Left ventricle myocardium inferior (tissue), 1 donor: ENCODE results near the gene DCST2. TPM values are rescaled to one million over a fixed set of nuclear protein-coding genes. Genes with fewer than 3 reads are reported as not detected.

Experiments used
- DNase-seq: peaks from one replicate; pipeline ENCODE4 v3.0.0-alpha.2; 2020
- H3K27ac ChIP-seq: fragments of 200-600 bp; replicated peaks from 2 replicates; pipeline ENCODE4 v1.8.0; 2021
- H3K27me3 ChIP-seq: fragments of 200-600 bp; 2 replicates; pipeline ENCODE4 v1.8.0; 2021; ENCODE audit warnings: low read depth
- H3K36me3 ChIP-seq: fragments of 200-600 bp; 2 replicates; pipeline ENCODE4 v1.8.0; 2021
- H3K4me1 ChIP-seq: fragments of 200-600 bp; 2 replicates; pipeline ENCODE4 v1.8.0; 2021
- H3K4me3 ChIP-seq: fragments of 200-600 bp; 2 replicates; pipeline ENCODE4 v1.8.0; 2021; ENCODE audit warnings: mild to moderate bottlenecking, moderate library complexity
- H3K9me3 ChIP-seq: fragments of 200-600 bp; replicated peaks from 2 replicates; pipeline ENCODE4 v1.8.0; 2021
- CTCF ChIP-seq: fragments of 200-600 bp; IDR thresholded peaks from 2 replicates; pipeline ENCODE4 v1.8.0; 2021; ENCODE audit warnings: antibody characterized with exemption, mild to moderate bottlenecking, borderline replicate concordance
- intact Hi-C: fragments of 100-400 bp; cut with micrococcal nuclease; formaldehyde crosslinking; loops from one replicate; pipeline ENCODE4 v1.11.0; 2022
- total RNA-seq: library from RNA; stranded (reverse); fragmentation: NEBNext Ultra II Directional; extraction: Animal tissue kit (Norgen Biotek cat#: 25700); gene quantifications from one replicate; pipeline ENCODE4 v1.2.1, GENCODE V29; 2021
- donor health status: DM: no; HTN: yes; CAD: no; lungs with severe emphysema.

Gene DCST2
- total RNA-seq, 1 donor from 2014 or later: not detected

GRCh38 chr1:155037851-155038441 is 4.4 kb upstream of the DCST2 start:
- no peak for DNase-seq
- H3K36me3 ChIP-seq: no peaks in the 10 kb centered on the region
- intact Hi-C loops: no loop called here
- no peak overlapping the region for H3K4me3 ChIP-seq
- H3K9me3 ChIP-seq: no peaks in the 10 kb centered on the region
- peaks cover 12% of the 10 kb centered on the region for H3K4me1 ChIP-seq
- no peak overlapping the region for H3K27ac ChIP-seq
- no peak for TF ChIP-seq CTCF
- H3K27me3 ChIP-seq: no peaks in the 10 kb centered on the region

GRCh38 chr1:155037043-155037442 is 3.5 kb upstream of the DCST2 start:
- Histone ChIP-seq H3K27ac (no peak overlapping the region), H3K27me3 (no peaks in the 10 kb centered on the region), H3K36me3 (no peaks in the 10 kb centered on the region), H3K9me3 (no peaks in the 10 kb centered on the region), H3K4me3 (no peak overlapping the region), H3K4me1 (peaks cover 12% of the 10 kb centered on the region)
- TF ChIP-seq CTCF: no peak
- intact Hi-C loops: no loop called here
- DNase-seq: no peak

- TF ChIP-seq CTCF: no peak
- Histone ChIP-seq H3K27me3 (no peaks in the 10 kb centered on the region), H3K4me3 (no peak overlapping the region), H3K36me3 (no peaks in the 10 kb centered on the region), H3K27ac (no peak overlapping the region), H3K4me1 (peaks cover 12% of the 10 kb centered on the region), H3K9me3 (no peaks in the 10 kb centered on the region)
- DNase-seq: no peak
- intact Hi-C loops: no loop called here
These were observed 2.4 kb upstream of the DCST2 start for GRCh38 chr1:155035936-155036335.

GRCh38 chr1:155034318-155035208 is 982 bp upstream of the DCST2 start:
- Histone ChIP-seq H3K4me1 (peaks cover 12% of the 10 kb centered on the region), H3K36me3 (no peaks in the 10 kb centered on the region), H3K27me3 (no peaks in the 10 kb centered on the region), H3K4me3 (no peak overlapping the region), H3K27ac (no peak overlapping the region), H3K9me3 (no peaks in the 10 kb centered on the region)
- DNase-seq: no peak
- no peak for TF ChIP-seq CTCF
- intact Hi-C loops: no loop called here

- intact Hi-C loops: no loop called here
- no peaks in the 10 kb centered on the region for H3K9me3 ChIP-seq
- H3K4me3 ChIP-seq: no peak overlapping the region
- no peak overlapping the region for H3K27ac ChIP-seq
- H3K27me3 ChIP-seq: no peaks in the 10 kb centered on the region
- no peaks in the 10 kb centered on the region for H3K36me3 ChIP-seq
- peaks cover 4% of the 10 kb centered on the region for H3K4me1 ChIP-seq
- DNase-seq: no peak
- no peak for TF ChIP-seq CTCF
These were observed 695 bp downstream of the DCST2 start for GRCh38 chr1:155032886-155033285.
